GM21619 (cell line): ENCODE measurements around the gene DENND5A.
"Not testable (repeated sequence)": the region's sequence is repeated elsewhere in the genome, so short reads cannot be mapped to it uniquely, and the experiment has no call there.

Source experiments
- ATAC-seq: cut with Tn5 transposase; IDR thresholded peaks from one replicate; pipeline ENCODE4 v1.9.1; 2021; ENCODE audit not compliant: unreplicated experiment

DENND5A gene

GRCh38 chr11:9179141-9179540 lies 86.0 kb downstream of the DENND5A start:
- ATAC-seq: no peak

- no peak for ATAC-seq
These were observed 86.4 kb downstream of the DENND5A start for GRCh38 chr11:9178716-9179115.

GRCh38 chr11:9177438-9178091 lies 87.6 kb downstream of the DENND5A start:
- ATAC-seq: no peak

GRCh38 chr11:9176550-9176949 lies 88.6 kb downstream of the DENND5A start:
- no peak for ATAC-seq

GRCh38 chr11:9176136-9176535 lies 89.0 kb downstream of the DENND5A start:
- ATAC-seq: no peak

GRCh38 chr11:9172389-9172788 lies 92.8 kb downstream of the DENND5A start:
- no peak for ATAC-seq

GRCh38 chr11:9170450-9170849 lies 94.7 kb downstream of the DENND5A start:
- no peak for ATAC-seq

- ATAC-seq: no peak
These were observed 95.4 kb downstream of the DENND5A start for GRCh38 chr11:9169595-9170295.

GRCh38 chr11:9161991-9162390 lies 103.2 kb downstream of the DENND5A start:
- not testable (repeated sequence) for ATAC-seq

- ATAC-seq: no peak
These were observed 105.0 kb downstream of the DENND5A start for GRCh38 chr11:9160166-9160565.

GRCh38 chr11:9158898-9159391 lies 106.2 kb downstream of the DENND5A start:
- no peak for ATAC-seq

GRCh38 chr11:9155930-9156329 lies 109.2 kb downstream of the DENND5A start:
- no peak for ATAC-seq

GRCh38 chr11:9153651-9154050 lies 111.5 kb downstream of the DENND5A start:
- ATAC-seq: no peak

GRCh38 chr11:9151631-9152030 lies 113.5 kb downstream of the DENND5A start:
- ATAC-seq: no peak

GRCh38 chr11:9150926-9151325 lies 114.2 kb downstream of the DENND5A start:
- ATAC-seq: no peak

- ATAC-seq: no peak
These were observed 114.6 kb downstream of the DENND5A start for GRCh38 chr11:9150501-9150900.

- ATAC-seq: no peak
These were observed 116.4 kb downstream of the DENND5A start for GRCh38 chr11:9148727-9149126.

GRCh38 chr11:9148035-9148434 lies 117.1 kb downstream of the DENND5A start:
- ATAC-seq: no peak

GRCh38 chr11:9146477-9146876 lies 118.7 kb downstream of the DENND5A start:
- no peak for ATAC-seq

- no peak for ATAC-seq
These were observed 119.9 kb downstream of the DENND5A start for GRCh38 chr11:9145283-9145682.

GRCh38 chr11:9144828-9145227 lies 120.3 kb downstream of the DENND5A start:
- ATAC-seq: no peak

- ATAC-seq: no peak
These were observed 121.4 kb downstream of the DENND5A start for GRCh38 chr11:9143721-9144120.

- no peak for ATAC-seq
These were observed 122.4 kb downstream of the DENND5A start for GRCh38 chr11:9142732-9143131.
